ENCODE results near the gene LHFPL3. TPM values are rescaled to one million over a fixed set of nuclear protein-coding genes. Genes with fewer than 3 reads are reported as not detected.

Gene LHFPL3
- total RNA-seq, 1 experiment from 2014 or later: 0.83 TPM

DNA sequence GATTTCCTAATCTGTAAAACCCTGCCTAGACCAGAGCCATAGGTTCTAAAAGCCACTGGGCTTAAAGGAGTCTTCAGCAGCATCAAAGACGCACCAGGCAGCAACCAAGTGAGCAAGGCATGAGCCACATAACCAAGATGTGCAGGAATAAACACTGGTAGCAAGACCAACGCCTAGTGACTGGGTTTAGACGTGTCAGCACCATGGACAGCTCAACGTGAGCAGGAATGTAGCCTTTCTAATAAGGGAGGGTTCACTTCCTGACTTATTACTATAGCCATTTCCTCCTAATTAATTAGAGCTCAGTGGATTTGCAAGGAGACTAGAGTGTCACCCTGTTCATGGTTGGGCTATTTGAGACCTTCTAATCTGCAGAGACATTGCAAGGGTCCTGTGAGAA, 223.7 kb downstream of the LHFPL3 start (continued):
- TF ChIP-seq, protein P1, sequence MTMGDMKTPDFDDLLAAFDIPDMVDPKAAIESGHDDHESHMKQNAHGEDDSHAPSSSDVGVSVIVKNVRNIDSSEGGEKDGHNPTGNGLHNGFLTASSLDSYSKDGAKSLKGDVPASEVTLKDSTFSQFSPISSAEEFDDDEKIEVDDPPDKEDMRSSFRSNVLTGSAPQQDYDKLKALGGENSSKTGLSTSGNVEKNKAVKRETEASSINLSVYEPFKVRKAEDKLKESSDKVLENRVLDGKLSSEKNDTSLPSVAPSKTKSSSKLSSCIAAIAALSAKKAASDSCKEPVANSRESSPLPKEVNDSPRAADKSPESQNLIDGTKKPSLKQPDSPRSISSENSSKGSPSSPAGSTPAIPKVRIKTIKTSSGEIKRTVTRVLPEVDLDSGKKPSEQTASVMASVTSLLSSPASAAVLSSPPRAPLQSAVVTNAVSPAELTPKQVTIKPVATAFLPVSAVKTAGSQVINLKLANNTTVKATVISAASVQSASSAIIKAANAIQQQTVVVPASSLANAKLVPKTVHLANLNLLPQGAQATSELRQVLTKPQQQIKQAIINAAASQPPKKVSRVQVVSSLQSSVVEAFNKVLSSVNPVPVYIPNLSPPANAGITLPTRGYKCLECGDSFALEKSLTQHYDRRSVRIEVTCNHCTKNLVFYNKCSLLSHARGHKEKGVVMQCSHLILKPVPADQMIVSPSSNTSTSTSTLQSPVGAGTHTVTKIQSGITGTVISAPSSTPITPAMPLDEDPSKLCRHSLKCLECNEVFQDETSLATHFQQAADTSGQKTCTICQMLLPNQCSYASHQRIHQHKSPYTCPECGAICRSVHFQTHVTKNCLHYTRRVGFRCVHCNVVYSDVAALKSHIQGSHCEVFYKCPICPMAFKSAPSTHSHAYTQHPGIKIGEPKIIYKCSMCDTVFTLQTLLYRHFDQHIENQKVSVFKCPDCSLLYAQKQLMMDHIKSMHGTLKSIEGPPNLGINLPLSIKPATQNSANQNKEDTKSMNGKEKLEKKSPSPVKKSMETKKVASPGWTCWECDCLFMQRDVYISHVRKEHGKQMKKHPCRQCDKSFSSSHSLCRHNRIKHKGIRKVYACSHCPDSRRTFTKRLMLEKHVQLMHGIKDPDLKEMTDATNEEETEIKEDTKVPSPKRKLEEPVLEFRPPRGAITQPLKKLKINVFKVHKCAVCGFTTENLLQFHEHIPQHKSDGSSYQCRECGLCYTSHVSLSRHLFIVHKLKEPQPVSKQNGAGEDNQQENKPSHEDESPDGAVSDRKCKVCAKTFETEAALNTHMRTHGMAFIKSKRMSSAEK (CRISPR knock-in tag; IDR thresholded peaks at IDR 0.05; ENCODE audit: borderline replicate concordance): no peak
- no peak for TF ChIP-seq ZNF263 (CRISPR knock-in tag; IDR thresholded peaks at IDR 0.05; ENCODE audit: low read depth)
- TF ChIP-seq SP1 (CRISPR knock-in tag; conservative IDR thresholded peaks at IDR 0.05): 0 out of 2 replicates have a peak, but pooled peaks have one; percentile 35
- TF ChIP-seq, protein P2, sequence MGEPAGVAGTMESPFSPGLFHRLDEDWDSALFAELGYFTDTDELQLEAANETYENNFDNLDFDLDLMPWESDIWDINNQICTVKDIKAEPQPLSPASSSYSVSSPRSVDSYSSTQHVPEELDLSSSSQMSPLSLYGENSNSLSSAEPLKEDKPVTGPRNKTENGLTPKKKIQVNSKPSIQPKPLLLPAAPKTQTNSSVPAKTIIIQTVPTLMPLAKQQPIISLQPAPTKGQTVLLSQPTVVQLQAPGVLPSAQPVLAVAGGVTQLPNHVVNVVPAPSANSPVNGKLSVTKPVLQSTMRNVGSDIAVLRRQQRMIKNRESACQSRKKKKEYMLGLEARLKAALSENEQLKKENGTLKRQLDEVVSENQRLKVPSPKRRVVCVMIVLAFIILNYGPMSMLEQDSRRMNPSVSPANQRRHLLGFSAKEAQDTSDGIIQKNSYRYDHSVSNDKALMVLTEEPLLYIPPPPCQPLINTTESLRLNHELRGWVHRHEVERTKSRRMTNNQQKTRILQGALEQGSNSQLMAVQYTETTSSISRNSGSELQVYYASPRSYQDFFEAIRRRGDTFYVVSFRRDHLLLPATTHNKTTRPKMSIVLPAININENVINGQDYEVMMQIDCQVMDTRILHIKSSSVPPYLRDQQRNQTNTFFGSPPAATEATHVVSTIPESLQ (CRISPR knock-in tag; IDR thresholded peaks at IDR 0.05): no peak
- TF ChIP-seq MAX (CRISPR knock-in tag; IDR thresholded peaks at IDR 0.05): no peak
- no peak for TF ChIP-seq JUN (CRISPR knock-in tag; IDR thresholded peaks at IDR 0.05)
- TF ChIP-seq, protein P3, sequence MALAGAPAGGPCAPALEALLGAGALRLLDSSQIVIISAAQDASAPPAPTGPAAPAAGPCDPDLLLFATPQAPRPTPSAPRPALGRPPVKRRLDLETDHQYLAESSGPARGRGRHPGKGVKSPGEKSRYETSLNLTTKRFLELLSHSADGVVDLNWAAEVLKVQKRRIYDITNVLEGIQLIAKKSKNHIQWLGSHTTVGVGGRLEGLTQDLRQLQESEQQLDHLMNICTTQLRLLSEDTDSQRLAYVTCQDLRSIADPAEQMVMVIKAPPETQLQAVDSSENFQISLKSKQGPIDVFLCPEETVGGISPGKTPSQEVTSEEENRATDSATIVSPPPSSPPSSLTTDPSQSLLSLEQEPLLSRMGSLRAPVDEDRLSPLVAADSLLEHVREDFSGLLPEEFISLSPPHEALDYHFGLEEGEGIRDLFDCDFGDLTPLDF (CRISPR knock-in tag; IDR thresholded peaks at IDR 0.05): no peak
- TF ChIP-seq, protein P4, sequence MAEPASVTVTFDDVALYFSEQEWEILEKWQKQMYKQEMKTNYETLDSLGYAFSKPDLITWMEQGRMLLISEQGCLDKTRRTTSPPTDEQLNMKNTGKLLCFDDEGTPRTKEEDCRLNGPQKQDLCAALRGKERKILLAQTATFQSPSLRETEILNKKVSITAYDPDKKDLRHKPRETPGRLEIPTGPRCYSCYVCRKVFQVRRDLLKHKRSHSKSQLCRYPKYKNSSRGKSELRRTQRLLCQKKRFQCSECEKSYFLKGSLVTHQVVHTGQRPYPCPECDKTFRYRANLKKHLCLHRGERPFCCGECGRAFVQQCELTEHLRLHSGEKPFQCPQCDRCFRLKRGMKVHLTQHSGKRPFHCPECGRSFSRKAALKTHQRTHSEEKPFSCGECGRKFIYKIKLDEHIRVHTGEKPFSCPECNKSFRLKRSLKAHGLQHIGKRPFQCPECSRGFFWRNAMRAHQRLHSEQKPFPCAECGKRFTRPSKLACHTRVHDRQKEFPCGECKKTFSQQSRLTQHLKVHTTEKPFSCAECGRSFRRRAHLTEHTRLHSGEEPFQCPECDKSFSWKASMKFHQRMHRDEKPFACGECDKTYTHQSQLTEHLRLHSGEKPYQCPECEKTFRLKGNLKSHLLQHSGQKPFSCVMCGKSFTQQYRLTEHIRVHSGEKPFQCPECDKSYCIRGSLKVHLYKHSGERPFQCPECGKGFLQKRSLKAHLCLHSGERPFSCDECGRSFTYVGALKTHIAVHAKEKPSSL (CRISPR knock-in tag; conservative IDR thresholded peaks at IDR 0.05): no peak
- no peak for TF ChIP-seq MXD4 (CRISPR knock-in tag; IDR thresholded peaks at IDR 0.05; ENCODE audit: borderline replicate concordance)
- TF ChIP-seq, protein P5, sequence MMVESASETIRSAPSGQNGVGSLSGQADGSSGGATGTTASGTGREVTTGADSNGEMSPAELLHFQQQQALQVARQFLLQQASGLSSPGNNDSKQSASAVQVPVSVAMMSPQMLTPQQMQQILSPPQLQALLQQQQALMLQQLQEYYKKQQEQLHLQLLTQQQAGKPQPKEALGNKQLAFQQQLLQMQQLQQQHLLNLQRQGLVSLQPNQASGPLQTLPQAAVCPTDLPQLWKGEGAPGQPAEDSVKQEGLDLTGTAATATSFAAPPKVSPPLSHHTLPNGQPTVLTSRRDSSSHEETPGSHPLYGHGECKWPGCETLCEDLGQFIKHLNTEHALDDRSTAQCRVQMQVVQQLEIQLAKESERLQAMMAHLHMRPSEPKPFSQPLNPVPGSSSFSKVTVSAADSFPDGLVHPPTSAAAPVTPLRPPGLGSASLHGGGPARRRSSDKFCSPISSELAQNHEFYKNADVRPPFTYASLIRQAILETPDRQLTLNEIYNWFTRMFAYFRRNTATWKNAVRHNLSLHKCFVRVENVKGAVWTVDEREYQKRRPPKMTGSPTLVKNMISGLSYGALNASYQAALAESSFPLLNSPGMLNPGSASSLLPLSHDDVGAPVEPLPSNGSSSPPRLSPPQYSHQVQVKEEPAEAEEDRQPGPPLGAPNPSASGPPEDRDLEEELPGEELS (CRISPR knock-in tag; IDR thresholded peaks at IDR 0.05): peak; percentile 60
- no peak for TF ChIP-seq JAZF1 (CRISPR knock-in tag; IDR thresholded peaks at IDR 0.05)
- TF ChIP-seq FOXJ3 (CRISPR knock-in tag; IDR thresholded peaks at IDR 0.05; ENCODE audit: borderline replicate concordance): no peak
- no peak for TF ChIP-seq ZNF396 (CRISPR knock-in tag; IDR thresholded peaks at IDR 0.05; ENCODE audit: borderline replicate concordance)
- no peak for TF ChIP-seq ZNF416 (CRISPR knock-in tag; IDR thresholded peaks at IDR 0.05)
- no peak for TF ChIP-seq ETV6 (CRISPR knock-in tag; IDR thresholded peaks at IDR 0.05)
- TF ChIP-seq ZNF138 (CRISPR knock-in tag; conservative IDR thresholded peaks at IDR 0.05): no peak
- no peak for TF ChIP-seq CTCF (IDR thresholded peaks at IDR 0.05)
- TF ChIP-seq ATF1 (CRISPR knock-in tag; IDR thresholded peaks at IDR 0.05): no peak
- no peak for TF ChIP-seq ATF3 (CRISPR knock-in tag; conservative IDR thresholded peaks at IDR 0.05)
- TF ChIP-seq, protein P6, sequence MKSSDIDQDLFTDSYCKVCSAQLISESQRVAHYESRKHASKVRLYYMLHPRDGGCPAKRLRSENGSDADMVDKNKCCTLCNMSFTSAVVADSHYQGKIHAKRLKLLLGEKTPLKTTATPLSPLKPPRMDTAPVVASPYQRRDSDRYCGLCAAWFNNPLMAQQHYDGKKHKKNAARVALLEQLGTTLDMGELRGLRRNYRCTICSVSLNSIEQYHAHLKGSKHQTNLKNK (CRISPR knock-in tag; IDR thresholded peaks at IDR 0.05): no peak
- peak; percentile 27; the same call in 1 of the 2 replicates for TF ChIP-seq FOXP1 (CRISPR knock-in tag; IDR thresholded peaks at IDR 0.05; ENCODE audit: borderline replicate concordance)
- no peak for TF ChIP-seq SOX15 (CRISPR knock-in tag; IDR thresholded peaks at IDR 0.05)
- TF ChIP-seq FOXK1 (CRISPR knock-in tag; IDR thresholded peaks at IDR 0.05): peak; percentile 57; the same call in 1 of the 2 replicates
- TF ChIP-seq ZNF219 (CRISPR knock-in tag; IDR thresholded peaks at IDR 0.05; ENCODE audit: borderline replicate concordance): no peak

Measured in WTC11 (cell line).